Aorta (tissue), 5 donors: ENCODE results near the gene SMAD6. TPM values are rescaled to one million over a fixed set of nuclear protein-coding genes. Genes with fewer than 3 reads are reported as not detected.

Experiments used
- ATAC-seq: fragments of 200-7000 bp; cut with Tn5 transposase; one replicate; pipeline ENCODE4 v1.9.1; 2022; ENCODE audit warnings: moderate library complexity; ENCODE audit not compliant: low FRiP score
- DNase-seq, 2 donors: peaks; one replicate each; pipeline ENCODE4 v3.0.0-alpha.2; 2020
- H3K27ac ChIP-seq, 2 donors: one replicate each; pipeline ENCODE4 v1.5.1; 2013; ENCODE audit warnings: low read length in 2 of 2, mild to moderate bottlenecking in 2 of 2, moderate library complexity in 2 of 2, control low read depth in 1 of 2, inconsistent platforms in 1 of 2, low read depth in 1 of 2
- H3K27me3 ChIP-seq, 2 donors: one replicate each; pipeline ENCODE4 v1.6.1; 2013; ENCODE audit warnings: control low read depth in 1 of 2, low read length in 1 of 2, mild to moderate bottlenecking in 1 of 2, moderate library complexity in 1 of 2; ENCODE audit not compliant: insufficient read depth in 2 of 2, control insufficient read depth in 1 of 2
- H3K36me3 ChIP-seq, 2 donors: one replicate each; pipeline ENCODE4 v1.6.1; 2013; ENCODE audit warnings: control low read depth in 1 of 2, low read length in 1 of 2, mild to moderate bottlenecking in 1 of 2; ENCODE audit not compliant: insufficient read depth in 2 of 2, control insufficient read depth in 1 of 2
- H3K4me1 ChIP-seq, 2 donors: one replicate each; pipeline ENCODE4 v1.6.1; 2013; ENCODE audit warnings: low read length in 2 of 2, control low read depth in 1 of 2, mild to moderate bottlenecking in 1 of 2, moderate library complexity in 1 of 2; ENCODE audit not compliant: insufficient read depth in 2 of 2, control insufficient read depth in 1 of 2
- H3K4me3 ChIP-seq, 2 donors: one replicate each; pipeline ENCODE4 v1.5.1; 2013; ENCODE audit warnings: low read length in 2 of 2, control low read depth in 1 of 2, mild to moderate bottlenecking in 1 of 2
- H3K9me3 ChIP-seq: one replicate; pipeline ENCODE4 v1.6.1; 2013; ENCODE audit warnings: mild to moderate bottlenecking, low read length; ENCODE audit not compliant: control insufficient read depth
- WGBS, 2 donors: extraction: QIAGEN DNeasy Blood & Tissue Kit; methylation state at CpG; one replicate each; pipeline ENCODE4 v1.1.7; 2013; 5-methylcytosine and 5-hydroxymethylcytosine counted together
- intact Hi-C, 2 donors: fragments of 100-400 bp; cut with DNase I; formaldehyde crosslinking; loops; one replicate each; pipeline versions ENCODE4 v1.14.2 to v1.15.0; 2022
- polyA plus RNA-seq, 2 donors: library from polyadenylated mRNA; stranded (reverse); fragments of 200-250 nt; gene quantifications; one replicate each; pipeline ENCODE4 v1.2.3, GENCODE V29; 2013
- total RNA-seq, 2 donors: library from RNA; stranded (reverse); fragmentation: NEBNext Ultra II Directional; extraction: Animal tissue kit (Norgen Biotek cat#: 25700); gene quantifications; one replicate each; pipeline ENCODE4 v1.2.1, GENCODE V29; 2021
- donor health status: healthy with polysubstance abuse.
- donor health status: Bipolar disorder and iron deficiency.
- donor health status: DM: no; HTN: no; CAD: no.
- donor health status: DM: no; HTN: no; CAD: no.
- donor health status: DM: yes; HTN: yes; CAD: no.

SMAD6 gene
- total and polyA plus RNA-seq, 4 donors: 7.1 to 92.0 (median 24.5) TPM

DNA sequence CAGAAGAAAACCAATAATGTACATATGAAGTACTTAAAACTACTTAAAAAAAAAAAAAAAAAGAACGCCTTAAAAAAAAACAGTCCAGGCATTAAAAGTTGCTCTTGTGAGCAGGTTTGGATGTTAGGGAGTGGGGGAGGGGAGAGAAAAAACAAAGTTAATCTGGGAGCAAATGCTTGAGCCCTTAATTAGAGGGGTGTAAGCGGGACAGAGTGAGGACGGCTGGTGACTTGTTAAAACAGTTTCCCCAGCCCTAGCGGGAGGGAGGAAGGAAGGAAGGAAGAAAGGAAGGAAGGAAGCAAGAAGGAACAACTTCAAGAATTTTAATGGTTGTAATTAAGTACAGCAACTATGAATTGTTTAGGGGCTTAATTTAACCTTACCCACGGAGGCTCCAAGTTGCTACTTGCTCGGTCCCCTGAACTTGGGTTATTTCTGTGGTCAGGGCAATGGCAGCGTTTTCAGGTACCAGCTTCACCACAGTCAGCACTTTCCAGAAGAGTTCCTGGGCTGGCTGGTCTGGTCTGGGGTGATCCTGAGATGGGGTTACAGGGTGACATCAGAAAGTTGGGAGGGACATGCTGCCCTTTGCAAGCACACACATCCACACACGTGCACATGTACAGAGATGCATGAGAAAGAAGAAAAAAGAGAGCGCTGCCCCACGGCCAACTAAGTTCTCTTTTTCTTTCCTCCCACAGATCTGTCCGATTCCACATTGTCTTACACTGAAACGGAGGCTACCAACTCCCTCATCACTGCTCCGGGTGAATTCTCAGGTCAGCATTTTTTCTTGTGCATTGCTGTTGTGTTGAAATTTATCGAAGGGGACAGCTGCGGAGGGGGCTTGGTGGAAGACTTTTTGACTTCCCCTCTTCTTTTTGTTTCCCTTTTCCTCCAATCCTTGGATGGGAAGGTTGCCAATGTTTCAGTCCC lies 14.0 kb downstream of the SMAD6 start:
- Histone ChIP-seq H3K4me3 (no peak overlapping the region), H3K27ac (no peak overlapping the region), H3K27me3 (no peaks in the 10 kb centered on the region), H3K36me3 (no peaks in the 10 kb centered on the region), H3K4me1 (peaks cover 2 to 7% of the 10 kb centered on the region in 2 donors), H3K9me3 (no peaks in the 10 kb centered on the region)
- DNase-seq: no peak
- no peak for ATAC-seq
- intact Hi-C loops: no loop called here
- WGBS, 2 donors: 82 to 83% methylated on average over 15 of the region's 15 CpGs

DNA sequence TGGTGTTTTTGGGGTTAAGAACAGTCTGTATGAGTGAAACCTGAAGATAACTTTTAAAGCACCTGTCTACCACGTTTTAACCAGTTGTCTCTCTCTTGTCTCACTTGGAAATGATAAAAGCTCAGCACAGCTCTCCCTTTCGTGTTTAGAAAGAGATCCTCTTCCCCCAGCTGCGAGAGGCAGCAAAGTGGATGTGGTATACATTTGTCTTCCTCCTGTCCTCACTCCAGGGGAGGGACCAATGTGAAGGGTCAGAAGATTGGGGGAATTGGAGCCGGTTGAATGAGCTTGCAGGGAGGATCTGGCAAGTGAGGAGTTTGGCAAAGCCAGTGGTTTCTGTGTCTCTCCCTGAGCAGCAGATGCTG lies 14.6 kb downstream of the SMAD6 start:
- H3K9me3 ChIP-seq: no peaks in the 10 kb centered on the region
- no peak overlapping the region for H3K27ac ChIP-seq
- no peak for ATAC-seq
- no peak overlapping the region for H3K4me3 ChIP-seq
- DNase-seq: no peak
- 73 to 80% methylated on average over 4 of the region's 4 CpGs for WGBS, 2 donors
- peaks cover 2 to 11% of the 10 kb centered on the region in 2 donors for H3K4me1 ChIP-seq
- H3K36me3 ChIP-seq: no peaks in the 10 kb centered on the region
- no peaks in the 10 kb centered on the region for H3K27me3 ChIP-seq
- intact Hi-C loops: no loop called here

DNA sequence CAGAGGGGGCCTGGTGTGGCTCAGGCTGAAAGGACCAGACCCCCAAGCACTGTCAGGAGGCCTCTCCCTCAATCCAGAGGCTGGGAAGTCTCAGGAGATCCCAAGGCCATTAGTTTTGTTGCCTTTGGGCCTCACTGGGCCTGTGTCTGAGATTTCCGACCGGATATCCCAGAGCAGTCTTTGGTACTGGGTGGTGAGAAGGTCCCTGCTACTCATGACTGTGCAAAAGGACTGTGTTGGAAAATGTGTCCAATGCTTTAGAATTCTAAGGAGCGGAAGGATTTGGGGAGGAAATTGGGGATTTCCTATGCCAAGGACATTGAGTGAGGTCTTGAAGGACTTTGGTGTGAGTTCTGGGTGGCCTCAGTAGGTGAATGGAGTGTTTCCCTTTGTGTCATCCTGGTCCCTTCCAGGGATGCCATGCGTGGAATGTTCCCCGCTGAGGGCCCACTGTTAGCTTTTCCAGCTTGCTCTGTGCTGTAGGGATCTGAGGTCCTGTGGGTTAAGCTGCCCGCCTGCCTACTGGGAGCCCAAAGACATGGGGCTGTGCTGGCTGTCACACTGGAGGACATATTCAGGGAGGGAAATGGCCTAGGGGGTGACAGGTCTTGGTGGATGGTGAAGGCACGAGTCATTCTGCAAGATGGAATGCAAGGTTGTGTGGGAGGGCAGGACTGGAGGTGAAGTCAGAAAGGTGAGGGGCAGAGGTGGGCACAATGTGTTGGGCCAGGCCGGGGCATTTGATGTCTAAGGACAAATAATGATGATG lies 16.4 kb downstream of the SMAD6 start:
- no peaks in the 10 kb centered on the region for H3K9me3 ChIP-seq
- DNase-seq: no peak
- ATAC-seq: no peak
- no peak overlapping the region for H3K4me3 ChIP-seq
- no peaks in the 10 kb centered on the region for H3K36me3 ChIP-seq
- peaks cover 2 to 15% of the 10 kb centered on the region in 2 donors for H3K4me1 ChIP-seq
- intact Hi-C loops: no loop called here
- H3K27me3 ChIP-seq: no peaks in the 10 kb centered on the region
- H3K27ac ChIP-seq: peak overlapping the region in 1 of 2 donors; percentile 70
- 82 to 86% methylated on average over 8 of the region's 8 CpGs for WGBS, 2 donors

DNA sequence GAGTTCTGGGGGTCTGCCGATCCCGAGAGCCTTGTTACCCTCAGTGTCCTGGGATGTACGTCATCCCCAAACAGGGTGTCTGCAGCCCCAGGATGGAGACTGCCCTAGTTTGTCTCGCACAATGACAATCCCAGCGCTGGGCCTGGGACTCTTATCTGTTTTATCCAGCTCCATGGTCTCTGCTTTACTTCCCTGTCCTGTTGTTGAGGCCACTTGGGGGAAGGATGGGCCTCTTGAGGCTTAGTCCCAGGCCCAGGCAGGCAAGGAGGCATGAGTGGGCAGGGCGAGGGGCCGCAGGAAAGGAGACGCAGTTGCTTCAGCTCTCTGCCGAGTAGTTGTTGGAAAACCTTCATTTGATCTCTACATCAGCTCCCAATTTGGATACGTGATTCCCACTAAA lies 17.4 kb downstream of the SMAD6 start:
- Histone ChIP-seq H3K36me3 (no peaks in the 10 kb centered on the region), H3K27ac (peak overlapping the region; percentile 43 to 80), H3K4me1 (peaks cover 1 to 7% of the 10 kb centered on the region in 2 donors), H3K9me3 (no peaks in the 10 kb centered on the region), H3K27me3 (no peaks in the 10 kb centered on the region), H3K4me3 (no peak overlapping the region)
- no peak for ATAC-seq
- WGBS, 2 donors: 84 to 91% methylated on average over 10 of the region's 10 CpGs
- intact Hi-C loops: no loop called here
- no peak for DNase-seq

DNA sequence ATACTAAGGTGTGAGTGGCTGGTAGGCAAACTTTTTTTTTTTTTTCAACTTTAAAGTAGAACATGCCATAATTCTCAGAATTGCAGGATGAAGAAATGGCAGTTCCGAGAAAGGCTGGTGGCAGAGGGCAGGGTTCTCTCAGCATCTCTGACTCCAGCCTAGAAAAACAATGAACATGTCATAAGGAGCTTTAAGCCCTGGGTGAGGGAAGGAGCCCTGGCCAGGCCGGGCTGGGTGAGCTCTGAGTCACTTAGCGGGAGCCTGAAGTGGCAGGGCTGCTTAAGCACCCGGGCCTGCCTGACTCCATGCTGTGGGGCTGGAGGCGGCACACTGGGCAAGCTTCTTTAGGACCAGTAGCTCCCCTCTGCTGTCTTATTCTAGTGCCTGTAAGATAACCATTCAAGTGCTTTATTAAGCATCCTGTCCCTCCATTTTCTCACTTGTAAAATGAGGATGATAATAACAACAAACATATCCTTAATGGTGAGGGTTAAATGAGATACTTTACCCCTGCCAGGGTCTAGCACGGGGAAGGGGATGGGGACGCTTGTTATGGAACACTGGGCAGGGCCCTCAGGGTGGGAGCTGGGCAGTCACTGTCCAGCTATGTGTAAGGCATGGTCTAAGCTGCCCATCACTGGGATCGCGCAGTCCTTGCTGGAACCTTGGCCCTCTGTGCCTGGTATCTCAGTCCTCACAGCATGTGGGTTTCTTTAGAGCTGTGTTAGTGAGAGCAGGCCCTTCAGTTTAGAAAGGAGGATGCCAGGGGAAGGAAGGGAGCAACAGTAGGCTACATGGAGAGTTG lies 18.4 kb downstream of the SMAD6 start:
- peak overlapping the region; percentile 43 to 67 for H3K27ac ChIP-seq
- H3K9me3 ChIP-seq: no peaks in the 10 kb centered on the region
- no peak overlapping the region for H3K4me3 ChIP-seq
- DNase-seq (peak; percentile 90 to 93), ATAC-seq (peak; percentile 84)
- no peaks in the 10 kb centered on the region for H3K27me3 ChIP-seq
- no peaks in the 10 kb centered on the region for H3K36me3 ChIP-seq
- H3K4me1 ChIP-seq: peaks cover 0 to 7% of the 10 kb centered on the region in 2 donors
- intact Hi-C loops: no loop called here
- 41 to 43% methylated on average over 9 of the region's 9 CpGs for WGBS, 2 donors

DNA sequence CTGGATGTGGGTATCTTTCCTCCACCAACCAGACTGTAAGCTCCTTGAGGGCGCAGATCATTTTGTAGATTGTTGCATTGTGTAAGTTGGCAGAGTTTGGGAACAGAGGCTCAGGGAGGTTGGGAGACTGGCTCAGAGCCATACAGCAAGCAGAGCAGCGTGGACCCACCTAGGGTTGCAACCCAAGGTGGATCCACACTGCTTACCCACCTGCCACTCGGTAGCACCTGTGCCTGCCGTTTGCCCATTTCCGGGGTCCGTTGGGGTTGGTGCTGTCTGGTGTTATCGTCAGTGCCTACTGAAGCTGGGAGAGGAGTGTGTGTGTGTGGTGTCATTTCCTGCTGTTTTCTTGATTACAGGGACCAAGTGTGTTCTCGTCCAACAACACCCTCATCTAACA lies 19.0 kb downstream of the SMAD6 start:
- intact Hi-C loops: no loop called here
- DNase-seq (peak; percentile 42 to 70), ATAC-seq (no peak)
- no peaks in the 10 kb centered on the region for H3K36me3 ChIP-seq
- H3K4me3 ChIP-seq: no peak overlapping the region
- WGBS, 2 donors: 90 to 92% methylated on average over 8 of the region's 8 CpGs
- peak overlapping the region; percentile 20 to 67 for H3K27ac ChIP-seq
- peaks cover 0 to 7% of the 10 kb centered on the region in 2 donors for H3K4me1 ChIP-seq
- no peaks in the 10 kb centered on the region for H3K27me3 ChIP-seq
- no peaks in the 10 kb centered on the region for H3K9me3 ChIP-seq

DNA sequence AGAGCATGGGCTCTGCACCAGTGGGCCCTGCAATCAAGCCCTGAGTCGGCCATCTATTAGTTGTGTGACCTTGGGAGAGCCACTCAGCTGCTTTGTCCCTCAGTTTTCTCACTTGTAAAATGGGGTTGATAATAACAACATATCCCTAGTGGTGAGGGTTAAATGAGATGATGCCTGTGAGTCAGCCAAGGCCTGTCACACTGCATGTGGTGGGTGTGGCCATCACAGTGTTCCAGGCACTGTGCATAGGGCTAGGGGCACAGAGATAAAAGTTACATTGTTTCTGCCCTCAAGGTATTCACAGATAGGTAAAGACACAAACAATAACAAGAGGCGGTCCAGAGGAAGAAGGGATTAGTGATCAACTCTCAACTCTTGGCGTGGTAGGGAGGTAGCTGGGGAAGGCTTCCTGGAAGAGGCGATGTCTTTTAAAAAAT lies 19.5 kb downstream of the SMAD6 start:
- Histone ChIP-seq H3K4me3 (no peak overlapping the region), H3K36me3 (no peaks in the 10 kb centered on the region), H3K9me3 (no peaks in the 10 kb centered on the region), H3K27me3 (no peaks in the 10 kb centered on the region), H3K27ac (no peak overlapping the region), H3K4me1 (peaks cover 0 to 7% of the 10 kb centered on the region in 2 donors)
- ATAC-seq (no peak), DNase-seq (peak; percentile 30 to 67)
- WGBS, 2 donors: 96% methylated on average over 4 of the region's 4 CpGs
- intact Hi-C loops: no loop called here

DNA sequence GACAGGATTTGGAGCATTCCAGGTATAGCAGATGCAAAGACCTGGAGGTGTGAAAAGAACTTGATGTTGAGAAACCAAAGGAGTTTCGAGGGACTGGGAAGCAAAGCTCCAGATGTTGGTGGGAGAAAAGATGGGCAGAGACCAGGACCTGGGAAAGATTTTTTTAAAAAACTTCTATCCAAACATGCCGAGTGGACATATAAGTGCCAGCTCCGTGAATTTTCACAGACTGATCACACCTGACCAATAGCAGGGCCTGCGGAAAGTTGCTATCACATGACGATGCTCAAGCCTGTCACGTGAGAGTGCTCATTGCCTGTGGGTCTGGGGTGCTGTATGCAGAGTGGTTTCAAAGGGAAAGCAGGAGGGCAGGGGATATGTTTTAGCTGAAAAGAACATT lies 19.9 kb downstream of the SMAD6 start:
- Histone ChIP-seq H3K27ac (no peak overlapping the region), H3K9me3 (no peaks in the 10 kb centered on the region), H3K4me3 (no peak overlapping the region), H3K27me3 (no peaks in the 10 kb centered on the region), H3K36me3 (no peaks in the 10 kb centered on the region), H3K4me1 (peaks cover 0 to 7% of the 10 kb centered on the region in 2 donors)
- intact Hi-C loops: no loop called here
- 63 to 90% methylated on average over 6 of the region's 6 CpGs for WGBS, 2 donors
- peak; percentile 9 to 10 for DNase-seq
- ATAC-seq: no peak
